ENCODE measurements around the gene DRC7. TPM values are rescaled to one million over a fixed set of nuclear protein-coding genes. Genes with fewer than 3 reads are reported as not detected.

DRC7 gene
- total RNA-seq, 1 donor from 2014 or later, result 0.41 TPM

GRCh38 chr16:57758331-57759117, 63.9 kb downstream of the DRC7 start:
- TF ChIP-seq EZH2phosphoT487 (IDR thresholded peaks at IDR 0.05) (no peak), EZH2 (IDR thresholded peaks at IDR 0.05) (no peak), CTCF (IDR thresholded peaks at IDR 0.05) (no peak)
- Histone ChIP-seq H3K27me3 (no peaks in the 10 kb centered on the region), H3K9ac (no peak overlapping the region), H3K9me3 (ENCODE audit: low read depth) (no peaks in the 10 kb centered on the region), H3K4me2 (no peak overlapping the region), H3K4me1 (peaks cover 2% of the 10 kb centered on the region), H3K36me3 (no peaks in the 10 kb centered on the region), H3K27ac (no peak overlapping the region), H4K20me1 (ENCODE audit: low read depth) (no peaks in the 10 kb centered on the region), H3F3A (ENCODE audit: low read depth) (no peaks in the 10 kb centered on the region), H3K79me2 (ENCODE audit: low read depth) (no peaks in the 10 kb centered on the region), H3K4me3 (no peak overlapping the region), H2AFZ (replicated peaks) (no peak overlapping the region)
- H3K36me3 Mint-ChIP-seq, result no peaks in the 10 kb centered on the region
- H3K4me1 Mint-ChIP-seq, result peaks cover 7% of the 10 kb centered on the region
- H3K27me3 Mint-ChIP-seq (ENCODE audit: insufficient read depth, low read depth), result peaks cover 10% of the 10 kb centered on the region
- no peak overlapping the region for H3K4me3 Mint-ChIP-seq
- H3K9me3 Mint-ChIP-seq, result no peaks in the 10 kb centered on the region
- H3K27ac Mint-ChIP-seq, result no peak overlapping the region
- no peak for DNase-seq (ENCODE audit: low spot score)

- H3K4me2 ChIP-seq, result no peak overlapping the region
- H3K36me3 ChIP-seq, result no peaks in the 10 kb centered on the region
- Mint-ChIP-seq H3K36me3 (no peaks in the 10 kb centered on the region), H3K9me3 (no peaks in the 10 kb centered on the region), H3K27ac (no peak overlapping the region), H3K4me3 (no peak overlapping the region), H3K4me1 (peaks cover 7% of the 10 kb centered on the region), H3K27me3 (ENCODE audit: insufficient read depth, low read depth) (peaks cover 10% of the 10 kb centered on the region)
- peaks cover 2% of the 10 kb centered on the region for H3K4me1 ChIP-seq
- no peaks in the 10 kb centered on the region for H3F3A ChIP-seq (ENCODE audit: low read depth)
- no peak for DNase-seq (ENCODE audit: low spot score)
- H4K20me1 ChIP-seq (ENCODE audit: low read depth), result no peaks in the 10 kb centered on the region
- H3K4me3 ChIP-seq, result no peak overlapping the region
- no peaks in the 10 kb centered on the region for H3K27me3 ChIP-seq
- H2AFZ ChIP-seq (replicated peaks), result no peak overlapping the region
- H3K9me3 ChIP-seq (ENCODE audit: low read depth), result no peaks in the 10 kb centered on the region
- no peak for TF ChIP-seq EZH2phosphoT487 (IDR thresholded peaks at IDR 0.05)
- no peak for TF ChIP-seq CTCF (IDR thresholded peaks at IDR 0.05)
- TF ChIP-seq EZH2 (IDR thresholded peaks at IDR 0.05), result no peak
- no peak overlapping the region for H3K9ac ChIP-seq
- H3K79me2 ChIP-seq (ENCODE audit: low read depth), result no peaks in the 10 kb centered on the region
- H3K27ac ChIP-seq, result no peak overlapping the region
Measured at GRCh38 chr16:57759131-57759530, 64.5 kb downstream of the DRC7 start.

GRCh38 chr16:57759541-57760356, 65.1 kb downstream of the DRC7 start:
- H3K9me3 ChIP-seq (ENCODE audit: low read depth), result no peaks in the 10 kb centered on the region
- peaks cover 10% of the 10 kb centered on the region for H3K27me3 Mint-ChIP-seq (ENCODE audit: insufficient read depth, low read depth)
- no peak overlapping the region for H3K27ac ChIP-seq
- peaks cover 7% of the 10 kb centered on the region for H3K4me1 Mint-ChIP-seq
- H3K79me2 ChIP-seq (ENCODE audit: low read depth), result no peaks in the 10 kb centered on the region
- no peak for DNase-seq (ENCODE audit: low spot score)
- H3K9me3 Mint-ChIP-seq, result no peaks in the 10 kb centered on the region
- peaks cover 2% of the 10 kb centered on the region for H3K4me1 ChIP-seq
- H3K4me3 Mint-ChIP-seq, result peak overlapping the region; percentile 18
- H3K4me2 ChIP-seq, result no peak overlapping the region
- no peaks in the 10 kb centered on the region for H3K36me3 Mint-ChIP-seq
- H2AFZ ChIP-seq (replicated peaks), result no peak overlapping the region
- H3K27me3 ChIP-seq, result no peaks in the 10 kb centered on the region
- H3F3A ChIP-seq (ENCODE audit: low read depth), result no peaks in the 10 kb centered on the region
- TF ChIP-seq CTCF (IDR thresholded peaks at IDR 0.05) (no peak), EZH2phosphoT487 (IDR thresholded peaks at IDR 0.05) (no peak), EZH2 (IDR thresholded peaks at IDR 0.05) (no peak)
- H3K4me3 ChIP-seq, result no peak overlapping the region
- no peaks in the 10 kb centered on the region for H4K20me1 ChIP-seq (ENCODE audit: low read depth)
- H3K27ac Mint-ChIP-seq, result no peak overlapping the region
- no peak overlapping the region for H3K9ac ChIP-seq
- H3K36me3 ChIP-seq, result no peaks in the 10 kb centered on the region

Measured in neural progenitor cell (in vitro differentiated cells).